Smooth muscle cell (in vitro differentiated cells): ENCODE measurements around the gene FUCA1. TPM values are rescaled to one million over a fixed set of nuclear protein-coding genes. Genes with fewer than 3 reads are reported as not detected.
"Not testable (repeated sequence)": the region's sequence is repeated elsewhere in the genome, so short reads cannot be mapped to it uniquely, and the experiment has no call there.

Experiments used
- DNase-seq: peaks from one replicate; lab custom pipeline; 2025; ENCODE audit not compliant: unreplicated experiment; lab: John Stamatoyannopoulos, UW
- H2AFZ ChIP-seq: fragments of 200-600 bp; sonication (generic); 2 replicates; pipeline ENCODE4 v1.6.0; 2016; ENCODE audit warnings: antibody characterized with exemption, low read depth, mild to moderate bottlenecking
- H3F3A ChIP-seq: fragments of 200-600 bp; sonication (generic); 2 replicates; pipeline ENCODE4 v1.6.0; 2017; ENCODE audit warnings: antibody characterized with exemption, low read depth
- H3K27ac ChIP-seq: fragments of 200-600 bp; sonication (generic); 2 replicates; pipeline ENCODE4 v1.5.1; 2016; ENCODE audit warnings: low read depth, mild to moderate bottlenecking
- H3K27me3 ChIP-seq: fragments of 200-600 bp; sonication (generic); 2 replicates; pipeline ENCODE4 v1.6.1; 2016; ENCODE audit warnings: low read depth, mild to moderate bottlenecking
- H3K36me3 ChIP-seq: fragments of 200-600 bp; sonication (generic); 2 replicates; pipeline ENCODE4 v1.5.1; 2016; ENCODE audit warnings: low read depth
- H3K4me1 ChIP-seq: fragments of 200-600 bp; sonication (generic); 2 replicates; pipeline ENCODE4 v1.5.1; 2016; ENCODE audit warnings: low read depth
- H3K4me2 ChIP-seq: fragments of 200-600 bp; sonication (generic); 2 replicates; pipeline ENCODE4 v1.6.0; 2016; ENCODE audit warnings: mild to moderate bottlenecking
- H3K4me3 ChIP-seq: fragments of 200-600 bp; sonication (generic); 2 replicates; pipeline ENCODE4 v1.5.1; 2016; ENCODE audit warnings: mild to moderate bottlenecking
- H3K79me2 ChIP-seq: fragments of 200-600 bp; sonication (generic); 2 replicates; pipeline ENCODE4 v1.6.0; 2016; ENCODE audit warnings: low read depth, mild to moderate bottlenecking
- H3K9ac ChIP-seq: fragments of 200-600 bp; sonication (generic); 2 replicates; pipeline ENCODE4 v1.6.0; 2016; ENCODE audit warnings: low read depth
- H3K9me3 ChIP-seq: fragments of 200-600 bp; sonication (generic); replicated peaks from 2 replicates; pipeline ENCODE4 v1.5.1; 2016; ENCODE audit warnings: low read depth
- H4K20me1 ChIP-seq: fragments of 200-600 bp; sonication (generic); 2 replicates; pipeline ENCODE4 v1.6.0; 2016; ENCODE audit warnings: low read depth
- WGBS: methylation state at CpG from one replicate; pipeline ENCODE4 v1.1.7; 2016; ENCODE audit warnings: low lambda C conversion rate; 5-methylcytosine and 5-hydroxymethylcytosine counted together
- polyA plus RNA-seq: library from polyadenylated mRNA; unstranded; fragments of >200 nt; fragmentation: Nextera tagmentation; extraction: Ambion mirVana; gene quantifications from 2 replicates; pipeline ENCODE4 v1.2.1, GENCODE V29; 2016
- total RNA-seq: library from RNA; depleted of rRNA; stranded (reverse); fragments of >200 nt; gene quantifications from 2 replicates; pipeline ENCODE4 v1.2.3, GENCODE V29; 2014
- TF ChIP-seq, protein P1 (sequence below): fragments of 200-600 bp; sonication (generic); IDR thresholded peaks from 2 replicates; pipeline ENCODE4 v1.5.1; 2017; ENCODE audit warnings: borderline replicate concordance, mild to moderate bottlenecking, antibody characterized with exemption; ENCODE audit not compliant: insufficient read depth, poor library complexity, severe bottlenecking

Gene FUCA1
- total and polyA plus RNA-seq, 2 experiments from 2014 or later, result 10.4 to 19.0 TPM

DNA sequence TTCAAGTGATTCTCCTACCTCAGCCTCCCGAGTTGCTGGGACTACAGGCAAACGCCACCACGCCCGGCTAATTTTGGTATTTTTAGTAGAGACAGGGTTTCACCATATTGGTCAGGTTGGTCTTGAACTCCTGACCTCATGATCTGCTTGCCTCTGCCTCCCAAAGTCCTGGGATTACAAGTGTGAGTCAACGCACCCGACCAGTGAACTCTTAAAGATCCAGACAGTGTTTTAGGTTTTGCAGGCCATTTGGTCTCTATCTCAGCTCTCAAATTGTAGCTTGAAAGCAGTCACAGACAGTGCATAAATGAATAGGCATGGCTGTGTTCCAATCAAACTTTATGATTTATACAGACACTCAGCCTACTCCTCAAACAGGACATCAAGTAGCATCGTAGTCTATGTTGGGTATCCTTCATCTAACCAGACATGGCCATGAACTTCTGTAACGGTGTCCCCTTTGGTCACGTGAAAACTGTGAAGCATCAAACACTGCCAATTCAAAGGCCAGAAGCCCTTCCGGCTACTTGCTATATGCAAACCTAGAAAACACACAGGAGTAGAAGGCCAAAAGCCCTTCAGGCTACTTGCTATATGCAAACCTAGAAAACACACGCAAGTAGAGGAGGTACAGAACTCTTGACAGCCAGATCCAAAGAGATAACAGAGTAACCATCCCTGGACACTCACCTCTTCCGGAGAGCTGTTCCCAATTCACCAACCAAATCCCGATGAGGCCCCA, 3.1 kb downstream of the FUCA1 start:
- Histone ChIP-seq H3K4me3 (no peak overlapping the region), H3K9ac (no peak overlapping the region), H3K27ac (peak overlapping the region; percentile 7), H2AFZ (no peak overlapping the region), H3K9me3 (no peaks in the 10 kb centered on the region), H3K79me2 (no peaks in the 10 kb centered on the region), H3K27me3 (peaks cover 21% of the 10 kb centered on the region), H3K36me3 (no peaks in the 10 kb centered on the region), H4K20me1 (no peaks in the 10 kb centered on the region), H3K4me1 (no peaks in the 10 kb centered on the region), H3F3A (no peaks in the 10 kb centered on the region), H3K4me2 (no peak overlapping the region)
- DNase-seq, result no peak
- TF ChIP-seq, protein P1, sequence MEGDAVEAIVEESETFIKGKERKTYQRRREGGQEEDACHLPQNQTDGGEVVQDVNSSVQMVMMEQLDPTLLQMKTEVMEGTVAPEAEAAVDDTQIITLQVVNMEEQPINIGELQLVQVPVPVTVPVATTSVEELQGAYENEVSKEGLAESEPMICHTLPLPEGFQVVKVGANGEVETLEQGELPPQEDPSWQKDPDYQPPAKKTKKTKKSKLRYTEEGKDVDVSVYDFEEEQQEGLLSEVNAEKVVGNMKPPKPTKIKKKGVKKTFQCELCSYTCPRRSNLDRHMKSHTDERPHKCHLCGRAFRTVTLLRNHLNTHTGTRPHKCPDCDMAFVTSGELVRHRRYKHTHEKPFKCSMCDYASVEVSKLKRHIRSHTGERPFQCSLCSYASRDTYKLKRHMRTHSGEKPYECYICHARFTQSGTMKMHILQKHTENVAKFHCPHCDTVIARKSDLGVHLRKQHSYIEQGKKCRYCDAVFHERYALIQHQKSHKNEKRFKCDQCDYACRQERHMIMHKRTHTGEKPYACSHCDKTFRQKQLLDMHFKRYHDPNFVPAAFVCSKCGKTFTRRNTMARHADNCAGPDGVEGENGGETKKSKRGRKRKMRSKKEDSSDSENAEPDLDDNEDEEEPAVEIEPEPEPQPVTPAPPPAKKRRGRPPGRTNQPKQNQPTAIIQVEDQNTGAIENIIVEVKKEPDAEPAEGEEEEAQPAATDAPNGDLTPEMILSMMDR, result no peak
- 81% methylated on average over 13 of the region's 13 CpGs for WGBS

DNA sequence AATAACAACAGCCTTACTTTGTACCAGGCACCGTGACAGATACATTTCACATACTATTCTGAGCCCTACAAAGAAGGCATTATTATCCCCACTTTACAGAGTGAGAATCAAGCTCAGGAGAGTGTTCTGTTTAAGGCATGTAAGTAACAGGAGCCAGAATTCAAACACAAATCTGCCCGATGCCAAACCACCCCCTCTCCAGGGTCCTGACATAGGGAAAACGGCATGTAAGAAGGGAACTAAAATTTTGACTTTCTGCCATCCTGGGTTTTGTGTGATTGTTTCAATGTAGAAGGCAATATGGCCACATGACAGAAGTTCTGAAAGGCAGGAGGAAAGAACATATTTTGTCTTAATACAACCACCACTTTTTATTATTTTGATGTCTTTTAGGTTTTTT, 5.5 kb downstream of the FUCA1 start:
- Histone ChIP-seq H3K27me3 (peaks cover 15% of the 10 kb centered on the region), H3K36me3 (no peaks in the 10 kb centered on the region), H3K4me3 (no peak overlapping the region), H3K4me1 (no peaks in the 10 kb centered on the region), H3K4me2 (no peak overlapping the region), H3K79me2 (no peaks in the 10 kb centered on the region), H3F3A (no peaks in the 10 kb centered on the region), H3K9ac (no peak overlapping the region), H3K9me3 (no peaks in the 10 kb centered on the region), H4K20me1 (no peaks in the 10 kb centered on the region), H2AFZ (no peak overlapping the region), H3K27ac (no peak overlapping the region)
- DNase-seq, result no peak
- 79% methylated on average over 3 of the region's 3 CpGs for WGBS
- TF ChIP-seq, protein P1, result no peak

DNA sequence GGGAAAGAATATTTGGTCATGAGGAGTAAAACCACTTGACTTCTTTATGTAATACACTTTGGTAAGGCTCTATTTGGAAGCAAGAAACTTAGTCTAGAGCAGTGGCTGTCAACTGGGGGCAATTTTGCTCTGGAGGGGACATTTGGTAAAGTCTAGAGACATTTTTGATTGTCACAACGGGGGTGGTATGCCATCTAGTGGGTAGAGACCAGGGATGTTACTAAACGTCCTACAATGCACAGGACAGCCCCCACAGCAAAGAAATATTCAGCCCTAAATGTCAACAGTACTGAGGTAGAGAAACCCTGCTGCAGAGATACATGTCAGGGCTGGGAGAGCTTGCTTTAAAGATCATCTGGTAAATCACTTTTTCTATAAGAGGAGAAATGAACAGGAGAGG, 13.5 kb downstream of the FUCA1 start:
- H3K4me3 ChIP-seq, result no peak overlapping the region
- H3K27me3 ChIP-seq, result no peaks in the 10 kb centered on the region
- no peaks in the 10 kb centered on the region for H3K36me3 ChIP-seq
- H2AFZ ChIP-seq, result no peak overlapping the region
- H3F3A ChIP-seq, result no peaks in the 10 kb centered on the region
- H3K4me2 ChIP-seq, result no peak overlapping the region
- no peak for DNase-seq
- H3K27ac ChIP-seq, result no peak overlapping the region
- no peak overlapping the region for H3K9ac ChIP-seq
- TF ChIP-seq, protein P1, result no peak
- H3K79me2 ChIP-seq, result no peaks in the 10 kb centered on the region
- H3K4me1 ChIP-seq, result no peaks in the 10 kb centered on the region
- H3K9me3 ChIP-seq, result no peaks in the 10 kb centered on the region
- 37% methylated on average over 2 of the region's 2 CpGs for WGBS
- no peaks in the 10 kb centered on the region for H4K20me1 ChIP-seq

DNA sequence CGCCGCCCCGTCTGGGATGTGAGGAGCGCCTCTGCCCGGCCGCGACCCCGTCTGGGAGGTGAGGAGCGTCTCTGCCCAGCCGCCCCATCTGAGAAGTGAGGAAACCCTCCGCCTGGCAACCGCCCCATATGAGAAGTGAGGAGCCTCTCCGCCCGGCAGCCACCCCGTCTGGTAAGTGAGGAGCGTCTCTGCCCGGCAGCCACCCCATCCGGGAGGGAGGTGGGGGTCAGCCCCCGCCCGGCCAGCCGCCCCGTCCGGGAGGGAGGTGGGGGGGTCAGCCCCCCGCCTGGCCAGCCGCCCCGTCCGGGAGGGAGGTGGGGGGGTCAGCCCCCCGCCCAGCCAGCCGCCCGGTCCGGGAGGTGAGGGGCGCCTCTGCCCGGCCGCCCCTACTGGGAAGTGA, 15.0 kb downstream of the FUCA1 start:
- not testable (repeated sequence) for H3K4me1 ChIP-seq, H3K27ac ChIP-seq, H3K36me3 ChIP-seq, H3K4me3 ChIP-seq, H3F3A ChIP-seq, H3K9me3 ChIP-seq, H3K27me3 ChIP-seq, H4K20me1 ChIP-seq, H3K9ac ChIP-seq, H3K79me2 ChIP-seq, H3K4me2 ChIP-seq, DNase-seq, H2AFZ ChIP-seq
- no CpG with 5 or more reads among the region's 34 CpGs for WGBS

DNA sequence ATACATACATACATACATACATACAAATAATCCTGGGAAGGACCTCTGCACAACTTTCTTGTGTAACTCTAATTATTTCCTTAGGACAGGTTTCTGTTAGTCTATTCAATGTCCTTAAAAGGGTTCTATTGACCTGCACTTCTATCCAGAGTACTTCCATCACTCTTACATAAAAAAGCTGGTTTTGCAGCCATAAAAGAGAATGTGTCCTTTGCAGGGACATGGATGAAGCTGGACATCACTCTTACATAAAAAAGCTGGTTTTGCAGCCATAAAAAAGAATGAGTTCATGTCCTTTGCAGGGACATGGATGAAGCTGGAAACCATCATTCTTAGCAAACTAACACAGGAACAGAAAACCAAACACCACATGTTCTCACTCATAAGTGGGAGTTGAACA, 16.7 kb downstream of the FUCA1 start:
- not testable (repeated sequence) for H3K9me3 ChIP-seq, H3K27me3 ChIP-seq, H3K9ac ChIP-seq, H3K4me3 ChIP-seq, H3K4me2 ChIP-seq, H3K36me3 ChIP-seq, H3F3A ChIP-seq, H4K20me1 ChIP-seq, H2AFZ ChIP-seq, H3K27ac ChIP-seq, H3K4me1 ChIP-seq, H3K79me2 ChIP-seq, DNase-seq
